HS-5 (cell line): ENCODE results near the gene SEC24C.
"Not testable (repeated sequence)": the region's sequence is repeated elsewhere in the genome, so short reads cannot be mapped to it uniquely, and the experiment has no call there.

Source experiments
- DNase-seq: peaks from one replicate; pipeline ENCODE4 v3.0.0-alpha.2; 2012; ENCODE audit warnings: low read depth

The SEC24C gene

DNA sequence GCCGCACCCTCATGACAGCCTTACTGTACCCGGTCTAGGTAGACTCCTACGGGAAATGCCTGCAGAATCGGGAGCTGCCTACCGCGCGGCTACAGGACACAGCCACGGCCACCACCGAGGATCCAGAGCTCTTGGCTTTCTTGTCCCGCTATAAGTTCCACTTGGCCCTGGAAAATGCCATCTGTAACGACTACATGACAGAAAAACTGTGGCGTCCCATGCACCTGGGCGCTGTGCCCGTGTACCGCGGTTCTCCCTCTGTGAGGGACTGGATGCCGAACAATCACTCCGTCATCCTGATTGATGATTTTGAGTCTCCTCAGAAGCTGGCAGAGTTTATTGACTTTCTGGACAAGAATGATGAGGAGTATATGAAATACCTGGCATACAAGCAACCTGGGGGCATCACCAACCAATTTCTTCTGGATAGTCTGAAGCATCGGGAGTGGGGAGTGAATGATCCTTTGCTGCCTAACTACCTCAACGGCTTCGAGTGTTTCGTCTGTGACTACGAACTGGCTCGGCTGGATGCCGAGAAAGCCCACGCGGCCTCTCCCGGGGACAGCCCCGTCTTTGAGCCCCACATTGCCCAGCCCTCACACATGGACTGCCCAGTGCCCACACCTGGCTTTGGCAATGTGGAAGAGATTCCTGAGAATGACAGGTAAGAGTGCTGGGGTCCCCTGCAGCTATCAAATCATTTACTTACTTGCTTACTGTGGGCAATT lies 29.1 kb downstream of the SEC24C start:
- DNase-seq = no peak

DNA sequence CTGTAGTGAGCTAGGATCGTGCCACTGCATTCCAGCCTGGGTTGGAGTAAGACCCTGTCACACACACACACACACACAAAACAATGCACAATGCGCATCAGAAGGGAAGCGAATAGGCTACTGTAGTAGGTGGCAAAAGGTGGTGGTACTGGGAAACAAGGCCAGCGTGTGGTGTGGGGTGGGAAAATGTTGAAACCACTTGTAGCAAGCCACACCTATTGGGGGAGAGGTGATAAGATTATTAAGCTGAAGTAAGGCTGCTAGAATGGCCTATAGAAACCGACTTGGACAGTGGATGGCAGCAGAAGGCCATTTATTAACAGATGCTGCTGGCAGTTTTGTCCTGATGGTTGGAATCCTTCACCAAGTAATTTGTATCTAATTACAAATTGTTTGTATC lies 30.5 kb downstream of the SEC24C start:
- DNase-seq = no peak

DNA sequence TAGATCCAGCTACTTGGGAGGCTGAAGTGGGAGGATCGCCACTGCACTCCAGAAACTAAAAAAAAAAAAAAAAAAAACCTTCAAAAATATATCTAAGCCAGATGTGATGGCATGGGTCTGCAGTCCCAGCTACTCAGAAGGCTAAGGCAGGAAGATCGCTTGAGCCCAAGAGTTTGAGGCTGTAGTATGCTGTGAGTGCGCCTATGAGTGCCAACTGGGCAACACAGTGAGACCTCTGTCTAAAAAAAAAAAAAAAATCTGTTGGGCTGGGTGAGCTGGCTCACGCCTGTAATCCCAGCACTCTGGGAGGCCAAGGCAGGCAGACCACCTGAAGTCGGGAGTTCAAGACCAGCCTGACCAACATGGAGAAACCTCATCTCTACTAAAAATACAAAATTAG lies 34.8 kb downstream of the SEC24C start:
- no peak for DNase-seq

DNA sequence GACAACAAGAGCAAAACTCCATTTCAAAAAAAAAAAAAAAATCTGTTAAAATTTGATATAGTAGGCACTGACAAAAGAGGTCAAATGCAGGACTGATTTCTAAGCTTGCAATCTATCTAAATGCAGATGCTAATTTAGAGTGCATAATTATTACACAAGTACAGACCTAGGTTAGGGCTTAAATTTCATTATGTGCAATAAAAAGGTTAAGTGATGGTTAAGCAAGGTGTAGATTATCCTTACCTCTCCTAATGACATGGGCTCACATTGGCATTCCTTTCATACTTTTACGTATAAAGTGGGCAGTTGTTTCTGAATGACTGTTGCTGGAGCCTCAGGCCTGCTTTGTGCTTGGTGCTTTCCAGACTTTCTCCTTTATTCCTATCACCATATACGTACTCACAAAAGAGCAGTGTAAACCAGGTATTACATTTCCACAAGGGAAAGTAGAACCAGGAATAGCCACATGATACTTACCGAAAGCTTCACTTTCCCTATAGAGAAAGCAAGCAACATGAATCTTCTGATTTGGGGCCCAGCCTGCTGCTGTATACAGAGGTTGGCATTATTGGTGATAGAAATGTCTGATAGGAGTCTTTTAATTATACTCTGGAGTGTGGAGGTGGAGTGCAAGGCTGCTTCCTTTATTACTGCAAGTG lies 35.5 kb downstream of the SEC24C start:
- DNase-seq = no peak

DNA sequence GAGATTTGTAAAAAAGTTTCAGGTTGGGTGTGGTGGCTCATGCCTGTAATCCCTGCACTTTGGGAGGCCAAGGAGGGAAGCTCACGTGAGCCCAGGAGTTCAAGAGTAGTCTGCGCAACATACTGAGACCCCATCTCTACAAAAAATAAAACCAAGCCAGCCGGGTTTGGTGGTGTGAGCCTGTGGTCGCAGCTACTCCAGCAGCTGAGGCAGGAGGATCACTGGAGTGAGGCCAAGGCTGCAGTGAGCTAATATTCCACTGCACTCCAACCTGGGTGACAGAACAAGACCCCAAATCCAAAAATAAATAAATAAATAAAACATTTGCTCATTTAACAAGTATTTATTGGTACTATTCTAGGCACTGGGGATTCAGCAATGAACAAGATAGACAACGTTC lies 36.1 kb downstream of the SEC24C start:
- DNase-seq = no peak

DNA sequence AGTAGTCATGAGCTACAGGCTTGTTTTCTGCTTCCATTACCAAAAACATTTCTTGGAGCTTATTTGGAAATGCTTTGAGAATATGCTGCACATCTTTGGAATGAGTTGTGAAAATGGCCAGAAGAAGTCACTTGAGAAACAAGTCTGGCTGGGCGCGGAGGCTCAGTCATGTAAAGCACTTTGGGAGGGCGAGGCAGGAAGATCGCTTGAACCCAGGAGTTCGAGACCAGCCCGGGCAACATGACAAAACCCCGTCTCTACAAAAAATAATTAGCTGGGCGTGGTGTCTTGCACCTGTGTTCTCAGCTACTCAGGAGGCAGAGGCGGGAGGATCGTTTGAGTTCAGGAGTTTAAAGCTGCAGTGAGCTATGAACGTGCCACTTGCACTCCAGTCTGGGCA lies 36.8 kb downstream of the SEC24C start:
- no peak for DNase-seq

DNA sequence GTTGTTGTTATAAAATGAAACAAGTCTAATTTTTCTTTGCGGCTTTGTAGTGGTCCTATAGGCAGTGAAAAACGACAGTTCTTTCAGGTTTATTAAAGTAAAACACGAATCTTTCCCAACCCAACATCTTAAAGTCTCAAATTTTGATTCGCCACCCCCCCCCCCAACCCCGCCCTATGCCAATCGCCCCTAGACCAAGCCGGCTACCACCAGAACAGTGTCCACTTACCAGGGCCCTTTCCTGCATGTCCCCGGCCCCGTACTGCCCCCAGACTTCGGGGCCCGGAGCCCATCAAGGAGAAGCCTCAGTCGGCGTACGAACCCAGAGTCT lies 37.3 kb downstream of the SEC24C start:
- no peak for DNase-seq

DNA sequence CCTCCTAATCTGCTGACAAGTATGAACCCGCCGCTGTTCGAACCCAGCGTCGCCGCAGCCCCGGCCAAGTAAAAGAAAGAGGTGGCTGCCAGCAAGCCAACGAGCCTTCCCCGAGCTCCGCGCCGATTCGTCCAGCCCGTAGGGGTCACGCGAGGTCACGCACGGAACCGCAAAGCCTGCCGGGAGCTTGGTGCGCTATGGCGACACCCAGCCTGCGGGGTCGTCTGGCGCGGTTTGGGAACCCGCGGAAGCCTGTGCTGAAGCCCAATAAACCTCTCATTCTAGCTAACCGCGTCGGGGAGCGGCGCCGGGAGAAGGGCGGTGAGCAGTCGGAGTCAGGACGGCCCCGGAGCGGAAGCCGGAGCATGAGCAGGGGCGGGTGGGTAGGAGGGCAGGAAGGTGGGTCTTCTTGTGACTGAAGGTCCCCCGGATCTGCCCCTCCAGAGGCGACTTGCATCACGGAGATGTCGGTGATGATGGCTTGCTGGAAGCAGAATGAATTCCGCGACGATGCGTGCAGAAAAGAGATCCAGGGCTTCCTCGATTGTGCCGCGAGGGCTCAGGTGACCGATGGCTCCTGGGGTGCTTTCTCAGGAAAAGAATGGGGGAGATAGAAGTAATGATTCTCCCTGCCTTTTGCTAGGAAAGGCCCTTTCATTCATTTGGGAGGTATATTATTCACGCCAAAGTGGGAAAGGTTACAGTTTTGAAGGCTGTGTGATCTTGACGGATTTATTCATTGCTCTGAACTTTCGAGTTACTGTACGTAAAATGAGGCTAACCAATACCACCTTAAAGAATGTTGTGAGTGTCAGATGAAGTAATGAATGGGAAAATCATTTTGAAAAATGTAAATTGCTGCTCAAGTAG lies 37.9 kb downstream of the SEC24C start, which contains the start of gene CHCHD1:
CHCHD1 (plus strand) TSS at position 170 of the 870 bp plus-strand sequence; CDS start at position 198, 28 bp downstream.
- peak; percentile 63 for DNase-seq

DNA sequence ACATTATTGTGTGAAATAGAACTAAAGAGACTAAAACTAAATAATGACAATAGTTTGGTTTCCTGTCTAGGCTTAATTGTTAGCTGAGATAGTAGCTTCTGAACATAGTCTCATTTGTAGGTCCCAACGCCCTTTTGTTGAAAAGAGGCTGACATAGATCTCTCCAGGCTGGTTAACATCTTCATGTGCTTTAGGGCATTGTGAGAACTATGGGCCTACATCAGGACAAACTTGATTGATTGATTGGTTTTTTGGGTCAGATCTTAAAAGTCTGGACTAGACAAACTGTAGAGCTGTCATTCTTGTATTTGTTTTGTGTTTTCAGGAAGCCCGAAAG lies 38.5 kb downstream of the SEC24C start:
- DNase-seq = no peak

DNA sequence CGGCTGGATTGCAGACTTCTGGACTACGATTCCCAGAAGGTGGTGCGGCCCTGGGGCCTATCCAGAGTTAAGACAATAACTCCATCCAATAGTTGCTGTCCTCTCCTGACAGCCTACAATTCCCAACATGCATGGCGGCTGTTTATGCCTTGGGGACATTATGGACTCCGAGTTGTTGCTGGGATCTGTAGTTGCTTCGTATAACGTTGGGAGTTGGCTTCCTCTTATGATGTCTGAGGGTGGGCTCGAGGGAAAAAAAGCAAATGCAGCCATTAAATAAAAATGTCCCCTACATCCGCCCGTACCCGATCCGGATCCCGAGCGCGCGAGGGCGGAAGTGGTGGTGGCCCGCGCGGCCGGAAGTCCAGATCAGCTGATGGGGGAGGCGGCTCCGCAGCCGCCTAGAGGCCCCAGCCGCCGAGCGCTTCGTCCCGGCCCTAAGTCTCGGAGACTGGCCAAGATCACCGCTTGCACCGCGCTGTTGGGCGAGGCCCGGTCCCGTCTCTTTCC lies 41.1 kb downstream of the SEC24C start, which contains the start of gene ZSWIM8:
ZSWIM8 (plus strand) TSS at position 396 of the 510 bp plus-strand sequence. CDS start 273 bp downstream, outside the sequence.
- DNase-seq = peak; percentile 87

DNA sequence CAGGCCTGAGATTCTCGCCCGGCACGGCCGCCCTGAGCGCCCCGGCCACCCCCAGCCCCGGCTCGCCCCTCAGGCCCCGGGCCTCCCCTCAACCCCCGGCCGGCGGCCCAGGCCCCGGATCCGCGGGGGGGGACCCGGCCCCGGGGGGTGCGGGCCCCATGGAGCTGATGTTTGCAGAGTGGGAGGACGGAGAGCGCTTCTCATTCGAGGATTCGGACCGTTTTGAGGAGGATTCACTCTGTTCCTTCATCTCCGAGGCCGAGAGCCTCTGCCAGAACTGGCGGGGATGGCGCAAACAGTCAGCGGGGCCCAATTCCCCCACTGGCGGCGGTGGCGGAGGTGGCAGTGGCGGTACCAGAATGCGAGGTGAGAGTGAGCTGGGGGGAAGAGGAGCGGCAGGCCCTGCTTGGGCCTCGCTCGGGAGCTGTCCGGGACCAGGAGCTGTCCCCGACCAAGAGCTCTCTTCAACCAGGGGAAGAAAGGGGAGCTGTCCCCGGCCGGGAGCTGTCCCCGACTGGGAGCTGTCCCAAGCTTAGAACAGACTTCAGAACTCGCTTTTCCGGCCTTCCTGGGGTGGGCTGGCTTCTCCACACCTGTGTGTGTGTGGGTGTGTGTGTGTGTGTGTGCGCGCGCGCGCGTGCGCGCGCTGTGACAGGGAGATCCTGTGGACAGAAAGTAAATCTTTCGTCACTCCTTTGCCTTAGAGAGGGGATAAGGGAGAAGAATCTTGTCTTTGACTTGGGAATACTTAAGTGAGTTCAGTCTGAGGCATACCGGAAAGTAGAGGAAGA lies 41.7 kb downstream of the SEC24C start:
- no peak for DNase-seq

DNA sequence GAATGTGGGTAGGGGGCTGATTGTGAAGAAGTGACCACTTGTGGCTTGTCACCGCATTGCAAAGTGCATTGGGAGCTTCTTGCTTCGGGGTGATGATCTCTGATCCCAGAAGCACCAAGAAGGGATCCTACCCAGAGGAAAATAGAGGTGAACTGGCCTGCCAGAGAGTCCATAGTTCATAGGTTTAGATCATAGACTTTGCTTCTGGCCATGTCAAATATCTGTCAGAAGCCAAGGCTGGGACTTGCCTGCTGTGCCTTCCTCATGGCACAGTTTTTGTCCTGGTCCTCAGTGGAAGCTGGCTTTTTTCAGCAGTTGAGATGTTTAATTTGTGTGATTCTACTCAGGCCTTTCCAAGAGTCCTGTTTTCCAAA lies 42.3 kb downstream of the SEC24C start:
- DNase-seq = no peak

DNA sequence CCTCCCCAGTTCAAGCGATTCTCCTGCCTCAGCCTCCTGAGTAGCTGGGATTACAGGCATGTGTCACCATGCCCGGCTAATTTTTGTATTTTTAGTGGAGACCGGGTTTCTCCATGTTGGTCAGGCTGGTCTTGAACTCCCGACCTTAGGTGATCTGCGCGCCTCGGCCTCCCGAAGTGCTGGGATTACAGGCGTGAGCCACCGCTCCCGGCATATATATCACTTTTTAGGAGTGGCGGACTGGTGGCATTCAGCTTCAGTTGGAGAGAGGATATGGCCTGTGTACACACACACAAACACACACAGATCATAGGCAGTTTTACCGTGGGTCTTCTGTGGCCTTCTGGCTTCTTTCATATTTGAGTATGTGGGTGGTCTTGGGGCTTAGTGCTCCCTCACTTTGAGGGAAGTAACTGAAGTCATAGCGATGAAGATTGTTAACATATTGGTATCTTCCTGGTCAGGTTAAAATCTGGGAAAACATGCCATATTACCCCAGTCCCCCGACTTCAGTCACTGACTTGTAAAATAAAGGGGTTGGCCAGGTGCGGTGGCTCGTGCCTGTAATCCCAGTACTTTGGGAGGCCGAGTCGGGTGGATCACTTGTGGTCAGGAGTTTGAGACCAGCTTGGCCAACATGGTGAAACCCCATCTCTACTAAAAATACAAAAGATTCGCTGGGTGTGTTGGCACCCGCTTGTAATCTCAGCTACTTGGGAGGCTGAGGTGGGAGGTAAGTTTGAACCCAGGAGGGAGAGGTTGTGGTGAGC lies 43.0 kb downstream of the SEC24C start:
- DNase-seq = not testable (repeated sequence)

DNA sequence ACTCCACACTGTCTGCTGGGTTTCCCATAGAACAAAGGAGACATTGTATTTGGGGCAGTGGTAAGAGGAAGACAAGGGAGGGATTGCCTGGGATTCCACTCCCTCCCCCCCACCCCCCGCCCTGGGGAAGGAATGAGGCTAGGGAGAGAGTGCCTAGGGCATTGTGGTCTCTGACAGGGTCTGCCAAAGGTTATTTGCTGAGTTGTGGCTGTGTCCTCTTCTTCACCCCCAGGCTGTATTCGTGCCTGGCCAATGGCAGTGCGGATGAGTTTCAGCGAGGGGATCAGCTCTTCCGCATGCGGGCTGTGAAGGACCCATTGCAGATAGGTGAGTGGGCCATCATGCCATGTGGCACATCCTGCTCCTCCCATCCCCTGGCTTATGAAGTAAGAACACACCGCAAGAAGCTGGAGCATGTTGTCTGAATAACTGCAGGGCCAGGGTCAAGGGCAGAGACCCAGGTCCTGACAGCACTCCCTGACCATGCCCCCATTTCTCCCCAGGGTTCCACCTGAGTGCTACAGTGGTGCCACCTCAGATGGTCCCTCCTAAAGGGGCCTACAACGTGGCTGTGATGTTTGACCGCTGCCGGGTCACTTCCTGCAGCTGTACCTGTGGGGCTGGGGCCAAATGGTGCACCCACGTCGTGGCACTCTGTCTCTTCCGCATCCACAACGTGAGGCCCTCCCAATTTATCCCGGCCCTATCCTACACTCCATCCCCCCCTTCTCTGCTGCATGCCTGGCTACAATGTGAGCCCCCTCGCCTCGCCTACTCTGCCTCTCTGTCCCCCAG lies 44.9 kb downstream of the SEC24C start:
- DNase-seq = no peak

DNA sequence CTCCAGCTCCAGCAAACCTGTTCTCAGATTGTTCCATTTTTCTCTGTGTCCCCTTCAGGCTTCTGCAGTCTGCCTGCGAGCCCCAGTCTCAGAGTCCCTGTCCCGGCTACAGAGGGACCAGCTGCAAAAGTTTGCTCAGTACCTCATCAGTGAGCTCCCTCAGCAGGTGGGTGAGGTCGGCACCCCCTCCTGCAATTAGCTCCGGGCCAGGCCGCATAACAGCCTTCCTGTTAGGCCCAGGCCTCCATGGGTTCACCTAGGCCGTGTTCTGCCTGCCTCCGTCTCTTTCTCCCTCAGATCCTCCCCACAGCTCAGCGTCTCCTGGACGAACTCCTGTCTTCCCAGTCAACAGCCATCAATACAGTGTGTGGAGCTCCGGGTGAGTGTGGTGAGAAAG lies 45.5 kb downstream of the SEC24C start:
- no peak for DNase-seq

DNA sequence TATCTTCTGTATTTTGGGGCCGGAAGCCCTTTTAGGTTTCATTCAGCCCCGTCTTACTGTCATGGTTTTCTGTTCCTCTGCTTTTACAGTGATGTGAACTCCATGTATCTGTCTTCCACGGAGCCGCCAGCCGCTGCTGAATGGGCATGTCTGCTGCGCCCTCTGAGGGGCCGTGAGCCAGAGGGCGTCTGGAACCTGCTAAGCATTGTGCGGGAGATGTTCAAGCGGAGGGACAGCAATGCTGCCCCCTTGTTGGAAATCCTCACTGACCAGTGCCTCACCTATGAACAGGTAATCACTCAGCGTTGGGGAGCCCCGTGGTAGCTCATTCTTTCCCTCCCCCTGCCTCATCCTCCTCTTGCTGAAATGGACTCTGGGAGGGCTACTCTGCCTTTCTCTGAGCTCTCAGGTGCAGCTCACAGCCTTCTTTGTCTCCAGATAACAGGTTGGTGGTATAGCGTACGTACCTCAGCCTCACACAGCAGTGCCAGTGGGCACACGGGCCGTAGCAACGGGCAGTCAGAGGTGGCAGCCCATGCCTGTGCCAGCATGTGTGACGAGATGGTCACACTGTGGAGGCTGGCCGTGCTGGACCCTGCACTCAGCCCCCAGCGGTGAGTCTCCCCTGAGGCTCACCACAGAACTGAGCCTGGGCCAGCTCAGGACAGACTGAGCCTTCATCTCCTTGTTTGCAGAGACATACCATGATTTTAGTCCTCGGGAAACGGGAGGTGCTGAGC lies 46.9 kb downstream of the SEC24C start:
- DNase-seq = no peak

DNA sequence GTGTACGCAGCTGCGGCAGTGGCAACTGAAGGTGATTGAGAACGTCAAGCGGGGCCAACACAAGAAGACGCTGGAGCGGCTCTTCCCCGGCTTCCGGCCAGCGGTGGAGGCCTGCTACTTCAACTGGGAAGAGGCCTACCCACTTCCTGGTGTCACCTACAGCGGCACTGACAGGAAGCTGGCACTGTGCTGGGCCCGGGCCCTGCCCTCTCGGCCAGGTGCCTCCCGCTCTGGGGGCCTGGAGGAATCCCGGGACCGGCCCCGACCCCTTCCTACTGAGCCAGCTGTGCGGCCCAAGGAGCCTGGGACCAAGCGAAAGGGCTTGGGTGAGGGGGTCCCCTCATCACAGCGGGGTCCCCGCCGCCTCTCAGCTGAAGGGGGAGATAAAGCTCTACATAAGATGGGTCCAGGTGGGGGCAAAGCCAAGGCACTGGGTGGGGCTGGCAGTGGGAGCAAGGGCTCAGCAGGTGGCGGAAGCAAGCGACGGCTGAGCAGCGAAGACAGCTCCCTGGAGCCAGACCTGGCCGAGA lies 47.8 kb downstream of the SEC24C start:
- no peak for DNase-seq

DNA sequence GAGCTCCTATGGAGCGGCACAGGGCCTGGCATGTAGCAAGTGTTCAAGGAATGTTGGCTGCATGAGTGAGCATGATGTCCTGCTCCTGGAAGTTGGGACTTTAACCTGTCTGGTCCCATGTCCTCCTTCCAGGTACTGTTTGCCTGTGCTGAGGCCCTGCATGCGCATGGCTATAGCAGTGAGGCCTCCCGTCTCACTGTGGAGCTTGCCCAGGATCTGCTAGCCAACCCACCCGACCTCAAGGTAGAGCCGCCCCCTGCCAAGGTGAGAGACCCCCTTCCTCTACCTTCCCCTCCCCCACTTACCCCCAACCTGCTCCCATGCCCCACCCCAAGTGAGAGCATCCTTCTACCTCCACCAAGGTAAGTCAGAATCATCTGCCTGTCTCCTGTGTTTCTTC lies 49.3 kb downstream of the SEC24C start:
- DNase-seq = no peak

DNA sequence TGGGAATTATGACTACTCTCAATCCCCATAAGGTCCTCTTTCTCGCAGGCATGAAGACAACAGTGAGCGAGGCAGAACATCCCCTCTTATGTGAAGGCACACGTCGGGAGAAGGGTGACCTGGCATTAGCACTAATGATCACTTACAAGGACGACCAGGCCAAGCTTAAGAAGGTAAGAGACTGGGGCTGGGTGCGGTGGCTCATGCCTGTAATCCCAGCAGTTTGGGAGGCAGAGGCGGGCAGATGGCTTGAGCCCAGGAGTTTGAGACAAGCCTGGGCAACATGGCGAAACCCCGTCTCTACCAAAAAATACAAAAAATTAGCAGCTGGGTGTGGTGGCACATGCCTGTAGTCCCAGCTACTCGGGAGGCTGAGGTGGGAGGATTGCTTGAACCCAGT lies 51.3 kb downstream of the SEC24C start:
- not testable (repeated sequence) for DNase-seq
